GM23338 (cell line): ENCODE measurements around the gene MOGAT1. TPM values are rescaled to one million over a fixed set of nuclear protein-coding genes. Genes with fewer than 3 reads are reported as not detected.

Experiments
- ATAC-seq: fragments of 200-7000 bp; cut with Tn5 transposase; 3 replicates; pipeline ENCODE4 v1.9.1; 2020
- DNase-seq: peaks from one replicate; pipeline ENCODE4 v3.0.0-alpha.2; 2015; ENCODE audit warnings: low spot score
- H2AFZ ChIP-seq: fragments of 200-600 bp; sonication (generic); 2 replicates; pipeline ENCODE4 v1.8.0; 2016; ENCODE audit warnings: antibody characterized with exemption, mild to moderate bottlenecking, moderate library complexity
- H3F3A ChIP-seq: fragments of 200-600 bp; sonication (generic); replicated peaks from 2 replicates; pipeline ENCODE4 v1.8.0; 2017; ENCODE audit warnings: antibody characterized with exemption, mixed run types, low read depth
- H3K27ac ChIP-seq: fragments of 200-600 bp; sonication (generic); 2 replicates; pipeline ENCODE4 v1.6.1; 2016; ENCODE audit warnings: low read depth
- H3K27me3 ChIP-seq: fragments of 200-600 bp; sonication (generic); 2 replicates; pipeline ENCODE4 v1.8.0; 2016; ENCODE audit warnings: mild to moderate bottlenecking, mixed run types, moderate library complexity; ENCODE audit not compliant: insufficient read depth
- H3K36me3 ChIP-seq: fragments of 200-600 bp; sonication (generic); 2 replicates; pipeline ENCODE4 v1.8.0; 2016; ENCODE audit warnings: mild to moderate bottlenecking; ENCODE audit not compliant: insufficient read depth
- H3K4me1 ChIP-seq: fragments of 200-600 bp; sonication (generic); 2 replicates; pipeline ENCODE4 v1.8.0; 2016; ENCODE audit warnings: mild to moderate bottlenecking, moderate library complexity; ENCODE audit not compliant: insufficient read depth
- H3K4me2 ChIP-seq: fragments of 200-600 bp; sonication (generic); 2 replicates; pipeline ENCODE4 v1.7.1; 2017; ENCODE audit warnings: mixed run types
- H3K4me3 ChIP-seq: fragments of 200-600 bp; sonication (generic); 2 replicates; pipeline ENCODE4 v1.6.1; 2016; ENCODE audit warnings: mixed run types
- H3K79me2 ChIP-seq: fragments of 200-600 bp; sonication (generic); replicated peaks from 2 replicates; pipeline ENCODE4 v1.8.0; 2017; ENCODE audit warnings: mild to moderate bottlenecking; ENCODE audit not compliant: insufficient read depth
- H3K9me2 ChIP-seq: fragments of 200-600 bp; sonication (generic); 2 replicates; pipeline ENCODE4 v1.8.0; 2017; ENCODE audit not compliant: insufficient read depth
- H4K20me1 ChIP-seq: fragments of 200-600 bp; sonication (generic); replicated peaks from 2 replicates; pipeline ENCODE4 v1.8.0; 2017; ENCODE audit warnings: mild to moderate bottlenecking; ENCODE audit not compliant: insufficient read depth
- H3K27ac Mint-ChIP-seq: 2 replicates; pipeline ENCODE4 v1.8.0; 2020; ENCODE audit warnings: inconsistent platforms, mild to moderate bottlenecking, moderate library complexity, mixed read lengths
- H3K27me3 Mint-ChIP-seq: 3 replicates; pipeline ENCODE4 v1.8.0; 2022; ENCODE audit warnings: low read depth, mild to moderate bottlenecking, moderate library complexity, mixed read lengths, inconsistent platforms; ENCODE audit not compliant: insufficient read depth, poor library complexity
- H3K36me3 Mint-ChIP-seq: 3 replicates; pipeline ENCODE4 v1.8.0; 2021; ENCODE audit warnings: low read depth, mild to moderate bottlenecking, inconsistent platforms, moderate library complexity, mixed read lengths
- H3K4me1 Mint-ChIP-seq: 3 replicates; pipeline ENCODE4 v1.8.0; 2020; ENCODE audit warnings: mild to moderate bottlenecking, inconsistent platforms, mixed read lengths
- H3K4me3 Mint-ChIP-seq: 3 replicates; pipeline ENCODE4 v1.8.0; 2021; ENCODE audit warnings: moderate library complexity, mild to moderate bottlenecking, inconsistent platforms, mixed read lengths
- H3K9me3 Mint-ChIP-seq: 3 replicates; pipeline ENCODE4 v1.8.0; 2020; ENCODE audit warnings: moderate library complexity, mild to moderate bottlenecking, inconsistent platforms, mixed read lengths
- CREB1 ChIP-seq: fragments of 250-450 bp; sonication (Bioruptor Pico); IDR thresholded peaks from 2 replicates; pipeline ENCODE4 v1.5.0; 2020; ENCODE audit warnings: low read depth, mild to moderate bottlenecking, moderate library complexity
- CTCF ChIP-seq, 2 experiments: fragments of 200-600 bp in 1 of 2; sonication (generic) in 1 of 2; conservative IDR thresholded peaks; 2 replicates each; pipeline versions ENCODE4 v1.5.1 to v1.6.1; 2016 to 2017; ENCODE audit warnings: antibody characterized with exemption in 2 of 2, low read depth in 2 of 2, mild to moderate bottlenecking in 2 of 2, moderate library complexity in 1 of 2
- EZH2 ChIP-seq: fragments of 200-600 bp; sonication (generic); IDR thresholded peaks from one replicate; pipeline ENCODE4 v1.8.0; 2017; ENCODE audit warnings: antibody characterized with exemption, mild to moderate bottlenecking, low read depth; ENCODE audit not compliant: unreplicated experiment
- EZH2phosphoT487 ChIP-seq: fragments of 200-600 bp; sonication (generic); IDR thresholded peaks from one replicate; pipeline ENCODE4 v1.8.1; 2018; ENCODE audit warnings: antibody characterized with exemption; ENCODE audit not compliant: unreplicated experiment
- JUNB ChIP-seq: IDR thresholded peaks from one replicate; pipeline ENCODE4 v1.6.1; 2016; ENCODE audit warnings: antibody characterized with exemption; ENCODE audit not compliant: unreplicated experiment
- NANOG ChIP-seq: IDR thresholded peaks from 2 replicates; pipeline ENCODE4 v1.6.1; 2016; ENCODE audit warnings: antibody characterized with exemption, borderline replicate concordance
- POLR2AphosphoS5 ChIP-seq: IDR thresholded peaks from 2 replicates; pipeline ENCODE4 v1.6.1; 2016; ENCODE audit warnings: antibody characterized with exemption, low read depth
- REST ChIP-seq: IDR thresholded peaks from one replicate; pipeline ENCODE4 v1.6.1; 2018; ENCODE audit warnings: antibody characterized with exemption; ENCODE audit not compliant: unreplicated experiment
- STAT1 ChIP-seq: IDR thresholded peaks from one replicate; pipeline ENCODE4 v1.6.1; 2016; ENCODE audit warnings: antibody characterized with exemption; ENCODE audit not compliant: unreplicated experiment
- ZNF114 ChIP-seq: fragments of 250-450 bp; sonication (Bioruptor Pico); IDR thresholded peaks from 2 replicates; pipeline ENCODE4 v1.5.0; 2020; ENCODE audit warnings: mild to moderate bottlenecking, moderate library complexity
- ZNF331 ChIP-seq: fragments of 250-450 bp; sonication (Bioruptor Pico); IDR thresholded peaks from 2 replicates; pipeline ENCODE4 v1.5.0; 2020; ENCODE audit warnings: low read depth, mild to moderate bottlenecking, moderate library complexity
- polyA plus RNA-seq: library from polyadenylated mRNA; unstranded; fragments of >200 nt; fragmentation: Nextera tagmentation; extraction: Ambion mirVana; gene quantifications from 2 replicates; pipeline ENCODE4 v1.2.1, GENCODE V29; 2016
- total RNA-seq: library from RNA; depleted of rRNA; stranded (reverse); fragments of >200 nt; shearing (Covaris generic); gene quantifications from 2 replicates; pipeline ENCODE4 v1.2.3, GENCODE V29; 2014
- TF ChIP-seq, protein P1 (sequence below): IDR thresholded peaks from 2 replicates; pipeline ENCODE4 v1.6.1; 2016; ENCODE audit warnings: antibody characterized with exemption
- TF ChIP-seq, protein P2 (sequence below): fragments of 250-450 bp; sonication (Bioruptor Pico); IDR thresholded peaks from 2 replicates; pipeline ENCODE4 v1.5.0; 2020; ENCODE audit warnings: mild to moderate bottlenecking, moderate library complexity

MOGAT1 gene
- total and polyA plus RNA-seq, 2 experiments from 2014 or later, result 0.86 to 0.94 TPM

DNA sequence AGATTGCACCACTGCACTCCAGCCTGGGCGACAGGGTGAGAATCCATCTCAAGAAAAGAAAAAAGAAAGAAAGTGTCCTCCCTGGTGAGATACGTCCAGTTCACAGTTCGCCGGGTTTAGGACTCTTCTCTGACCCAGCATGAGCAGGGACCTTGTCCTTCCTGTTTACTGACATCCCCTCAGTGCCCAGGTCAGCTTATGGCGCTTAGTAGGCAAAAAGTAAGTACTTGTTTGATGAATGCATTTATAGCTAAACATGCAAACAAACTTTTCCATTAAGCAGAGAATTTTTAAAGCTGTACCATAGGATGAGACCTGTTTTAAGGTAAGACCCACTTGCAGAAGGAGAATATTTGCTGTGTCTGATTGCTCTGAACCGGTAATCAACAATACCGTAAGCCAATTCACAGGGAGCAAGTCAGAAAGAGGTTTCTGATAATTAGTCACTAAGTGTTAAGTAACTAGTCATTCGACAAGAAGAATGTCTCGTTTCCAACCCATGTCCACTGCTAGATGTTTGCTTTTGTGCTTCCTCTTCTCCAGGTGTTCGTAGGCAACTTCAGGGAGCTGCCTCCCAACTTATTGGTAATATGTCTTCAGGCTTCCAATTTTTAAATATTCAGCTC, 40.0 kb downstream of the MOGAT1 start:
- TF ChIP-seq, protein P1, sequence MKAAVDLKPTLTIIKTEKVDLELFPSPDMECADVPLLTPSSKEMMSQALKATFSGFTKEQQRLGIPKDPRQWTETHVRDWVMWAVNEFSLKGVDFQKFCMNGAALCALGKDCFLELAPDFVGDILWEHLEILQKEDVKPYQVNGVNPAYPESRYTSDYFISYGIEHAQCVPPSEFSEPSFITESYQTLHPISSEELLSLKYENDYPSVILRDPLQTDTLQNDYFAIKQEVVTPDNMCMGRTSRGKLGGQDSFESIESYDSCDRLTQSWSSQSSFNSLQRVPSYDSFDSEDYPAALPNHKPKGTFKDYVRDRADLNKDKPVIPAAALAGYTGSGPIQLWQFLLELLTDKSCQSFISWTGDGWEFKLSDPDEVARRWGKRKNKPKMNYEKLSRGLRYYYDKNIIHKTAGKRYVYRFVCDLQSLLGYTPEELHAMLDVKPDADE, result no peak
- no peak for TF ChIP-seq POLR2AphosphoS5
- no peak for TF ChIP-seq NANOG
- TF ChIP-seq EZH2phosphoT487, result no peak
- TF ChIP-seq REST, result no peak
- no peak for TF ChIP-seq ZNF114 (CRISPR knock-in tag)
- TF ChIP-seq CTCF (conservative IDR thresholded peaks at IDR 0.05; ENCODE audit: low read depth in 2 of 2), result no peak
- no peak for TF ChIP-seq EZH2
- no peak for TF ChIP-seq JUNB
- TF ChIP-seq ZNF331 (CRISPR knock-in tag), result no peak
- TF ChIP-seq, protein P2, sequence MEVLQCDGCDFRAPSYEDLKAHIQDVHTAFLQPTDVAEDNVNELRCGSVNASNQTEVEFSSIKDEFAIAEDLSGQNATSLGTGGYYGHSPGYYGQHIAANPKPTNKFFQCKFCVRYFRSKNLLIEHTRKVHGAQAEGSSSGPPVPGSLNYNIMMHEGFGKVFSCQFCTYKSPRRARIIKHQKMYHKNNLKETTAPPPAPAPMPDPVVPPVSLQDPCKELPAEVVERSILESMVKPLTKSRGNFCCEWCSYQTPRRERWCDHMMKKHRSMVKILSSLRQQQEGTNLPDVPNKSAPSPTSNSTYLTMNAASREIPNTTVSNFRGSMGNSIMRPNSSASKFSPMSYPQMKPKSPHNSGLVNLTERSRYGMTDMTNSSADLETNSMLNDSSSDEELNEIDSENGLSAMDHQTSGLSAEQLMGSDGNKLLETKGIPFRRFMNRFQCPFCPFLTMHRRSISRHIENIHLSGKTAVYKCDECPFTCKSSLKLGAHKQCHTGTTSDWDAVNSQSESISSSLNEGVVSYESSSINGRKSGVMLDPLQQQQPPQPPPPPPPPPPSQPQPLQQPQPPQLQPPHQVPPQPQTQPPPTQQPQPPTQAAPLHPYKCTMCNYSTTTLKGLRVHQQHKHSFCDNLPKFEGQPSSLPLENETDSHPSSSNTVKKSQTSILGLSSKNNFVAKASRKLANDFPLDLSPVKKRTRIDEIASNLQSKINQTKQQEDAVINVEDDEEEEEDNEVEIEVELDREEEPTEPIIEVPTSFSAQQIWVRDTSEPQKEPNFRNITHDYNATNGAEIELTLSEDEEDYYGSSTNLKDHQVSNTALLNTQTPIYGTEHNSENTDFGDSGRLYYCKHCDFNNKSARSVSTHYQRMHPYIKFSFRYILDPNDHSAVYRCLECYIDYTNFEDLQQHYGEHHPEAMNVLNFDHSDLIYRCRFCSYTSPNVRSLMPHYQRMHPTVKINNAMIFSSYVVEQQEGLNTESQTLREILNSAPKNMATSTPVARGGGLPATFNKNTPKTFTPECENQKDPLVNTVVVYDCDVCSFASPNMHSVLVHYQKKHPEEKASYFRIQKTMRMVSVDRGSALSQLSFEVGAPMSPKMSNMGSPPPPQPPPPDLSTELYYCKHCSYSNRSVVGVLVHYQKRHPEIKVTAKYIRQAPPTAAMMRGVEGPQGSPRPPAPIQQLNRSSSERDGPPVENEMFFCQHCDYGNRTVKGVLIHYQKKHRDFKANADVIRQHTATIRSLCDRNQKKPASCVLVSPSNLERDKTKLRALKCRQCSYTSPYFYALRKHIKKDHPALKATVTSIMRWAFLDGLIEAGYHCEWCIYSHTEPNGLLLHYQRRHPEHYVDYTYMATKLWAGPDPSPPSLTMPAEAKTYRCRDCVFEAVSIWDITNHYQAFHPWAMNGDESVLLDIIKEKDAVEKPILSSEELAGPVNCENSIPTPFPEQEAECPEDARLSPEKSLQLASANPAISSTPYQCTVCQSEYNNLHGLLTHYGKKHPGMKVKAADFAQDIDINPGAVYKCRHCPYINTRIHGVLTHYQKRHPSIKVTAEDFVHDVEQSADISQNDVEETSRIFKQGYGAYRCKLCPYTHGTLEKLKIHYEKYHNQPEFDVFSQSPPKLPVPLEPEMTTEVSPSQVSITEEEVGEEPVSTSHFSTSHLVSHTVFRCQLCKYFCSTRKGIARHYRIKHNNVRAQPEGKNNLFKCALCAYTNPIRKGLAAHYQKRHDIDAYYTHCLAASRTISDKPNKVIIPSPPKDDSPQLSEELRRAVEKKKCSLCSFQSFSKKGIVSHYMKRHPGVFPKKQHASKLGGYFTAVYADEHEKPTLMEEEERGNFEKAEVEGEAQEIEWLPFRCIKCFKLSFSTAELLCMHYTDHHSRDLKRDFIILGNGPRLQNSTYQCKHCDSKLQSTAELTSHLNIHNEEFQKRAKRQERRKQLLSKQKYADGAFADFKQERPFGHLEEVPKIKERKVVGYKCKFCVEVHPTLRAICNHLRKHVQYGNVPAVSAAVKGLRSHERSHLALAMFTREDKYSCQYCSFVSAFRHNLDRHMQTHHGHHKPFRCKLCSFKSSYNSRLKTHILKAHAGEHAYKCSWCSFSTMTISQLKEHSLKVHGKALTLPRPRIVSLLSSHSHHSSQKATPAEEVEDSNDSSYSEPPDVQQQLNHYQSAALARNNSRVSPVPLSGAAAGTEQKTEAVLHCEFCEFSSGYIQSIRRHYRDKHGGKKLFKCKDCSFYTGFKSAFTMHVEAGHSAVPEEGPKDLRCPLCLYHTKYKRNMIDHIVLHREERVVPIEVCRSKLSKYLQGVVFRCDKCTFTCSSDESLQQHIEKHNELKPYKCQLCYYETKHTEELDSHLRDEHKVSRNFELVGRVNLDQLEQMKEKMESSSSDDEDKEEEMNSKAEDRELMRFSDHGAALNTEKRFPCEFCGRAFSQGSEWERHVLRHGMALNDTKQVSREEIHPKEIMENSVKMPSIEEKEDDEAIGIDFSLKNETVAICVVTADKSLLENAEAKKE (CRISPR knock-in tag), result no peak
- no peak for TF ChIP-seq CREB1 (CRISPR knock-in tag)
- no peak for TF ChIP-seq STAT1
- Histone ChIP-seq H3K27ac (no peak overlapping the region), H3K27me3 (no peaks in the 10 kb centered on the region), H3K36me3 (no peaks in the 10 kb centered on the region), H3K9me2 (no peaks in the 10 kb centered on the region), H3K4me1 (peaks cover 17% of the 10 kb centered on the region), H3F3A (no peaks in the 10 kb centered on the region), H3K4me3 (no peak overlapping the region), H2AFZ (no peak overlapping the region), H3K79me2 (no peaks in the 10 kb centered on the region), H4K20me1 (no peaks in the 10 kb centered on the region), H3K4me2 (no peak overlapping the region)
- Mint-ChIP-seq H3K36me3 (no peaks in the 10 kb centered on the region), H3K9me3 (no peaks in the 10 kb centered on the region), H3K27me3 (peaks cover 4% of the 10 kb centered on the region), H3K27ac (no peak overlapping the region), H3K4me1 (peaks cover 27% of the 10 kb centered on the region), H3K4me3 (no peak overlapping the region)
- DNase-seq (no peak), ATAC-seq (no peak)
